HEK293 (cell line): ENCODE data around the gene CAVIN3.

Source experiments
- CTCF ChIP-seq: fragments of 450-650 bp; formaldehyde crosslinking; IDR thresholded peaks from 2 replicates; pipeline ENCODE4 v1.5.1; 2016; ENCODE audit warnings: missing biosample characterization, missing genetic modification characterization
- EGR2 ChIP-seq: fragments of 450-650 bp; formaldehyde crosslinking; IDR thresholded peaks from 2 replicates; pipeline ENCODE4 v1.5.1; 2016; ENCODE audit warnings: low read depth, missing biosample characterization, missing genetic modification characterization
- RBAK ChIP-seq: fragments of 450-650 bp; formaldehyde crosslinking; IDR thresholded peaks from 2 replicates; pipeline ENCODE4 v1.5.1; 2016; ENCODE audit warnings: missing biosample characterization, missing genetic modification characterization
- TSHZ1 ChIP-seq: fragments of 450-650 bp; formaldehyde crosslinking; IDR thresholded peaks from 2 replicates; pipeline ENCODE4 v1.5.1; 2016; ENCODE audit warnings: missing biosample characterization, missing genetic modification characterization, borderline replicate concordance
- YY1 ChIP-seq: fragments of 450-650 bp; formaldehyde crosslinking; IDR thresholded peaks from 2 replicates; pipeline ENCODE4 v1.5.1; 2018; ENCODE audit warnings: missing biosample characterization, missing genetic modification characterization
- ZBTB21 ChIP-seq: fragments of 450-650 bp; formaldehyde crosslinking; IDR thresholded peaks from 2 replicates; pipeline ENCODE4 v1.5.1; 2017; ENCODE audit warnings: missing biosample characterization, missing genetic modification characterization
- ZFP3 ChIP-seq: fragments of 450-650 bp; formaldehyde crosslinking; IDR thresholded peaks from 2 replicates; pipeline ENCODE4 v1.5.1; 2016; ENCODE audit warnings: low read depth, missing biosample characterization, missing genetic modification characterization
- ZNF10 ChIP-seq: fragments of 450-650 bp; formaldehyde crosslinking; IDR thresholded peaks from 2 replicates; pipeline ENCODE4 v1.5.1; 2017; ENCODE audit warnings: missing biosample characterization, missing genetic modification characterization
- ZNF155 ChIP-seq: fragments of 450-650 bp; formaldehyde crosslinking; IDR thresholded peaks from 2 replicates; pipeline ENCODE4 v1.5.1; 2016; ENCODE audit warnings: missing biosample characterization, missing genetic modification characterization
- ZNF26 ChIP-seq: fragments of 450-650 bp; formaldehyde crosslinking; IDR thresholded peaks from 2 replicates; pipeline ENCODE4 v1.5.1; 2016; ENCODE audit warnings: missing biosample characterization, missing genetic modification characterization
- ZNF416 ChIP-seq: fragments of 450-650 bp; formaldehyde crosslinking; IDR thresholded peaks from 2 replicates; pipeline ENCODE4 v1.5.1; 2016; ENCODE audit warnings: missing biosample characterization, missing genetic modification characterization
- ZNF571 ChIP-seq: fragments of 450-650 bp; formaldehyde crosslinking; IDR thresholded peaks from 2 replicates; pipeline ENCODE4 v1.5.0; 2017; ENCODE audit warnings: missing biosample characterization, missing genetic modification characterization
- ZNF639 ChIP-seq: fragments of 450-650 bp; formaldehyde crosslinking; IDR thresholded peaks from 2 replicates; pipeline ENCODE4 v1.5.1; 2016; ENCODE audit warnings: missing biosample characterization, missing genetic modification characterization
- ZNF747 ChIP-seq: fragments of 450-650 bp; formaldehyde crosslinking; IDR thresholded peaks from 2 replicates; pipeline ENCODE4 v1.5.1; 2016; ENCODE audit warnings: missing biosample characterization, missing genetic modification characterization

DNA sequence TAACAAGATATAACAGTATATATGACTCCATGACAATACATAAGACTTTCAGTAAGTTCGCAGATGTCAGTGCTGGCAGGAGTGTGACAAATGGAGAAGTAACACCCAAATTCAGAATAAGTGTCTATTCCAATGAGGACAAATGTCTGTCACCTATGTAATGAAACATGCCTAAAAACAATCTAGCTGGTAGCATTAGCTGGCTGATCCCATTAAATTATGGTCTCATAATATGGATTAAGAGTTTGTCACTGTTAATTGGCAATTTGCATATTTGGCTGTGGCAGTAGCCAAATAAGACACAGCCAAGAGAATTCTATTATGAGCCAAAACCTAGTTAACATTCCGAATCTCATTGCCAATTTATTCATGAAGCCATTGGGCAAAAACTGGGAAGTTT is 30.2 kb upstream of the CAVIN3 start:
- no peak for TF ChIP-seq YY1 (tag by site-specific recombination)
- TF ChIP-seq ZNF747 (tag by site-specific recombination), result no peak
- no peak for TF ChIP-seq EGR2 (tag by site-specific recombination)
- no peak for TF ChIP-seq RBAK (tag by site-specific recombination)
- no peak for TF ChIP-seq CTCF
- no peak for TF ChIP-seq ZNF639 (tag by site-specific recombination)
- TF ChIP-seq ZNF155 (tag by site-specific recombination), result no peak
- TF ChIP-seq TSHZ1 (tag by site-specific recombination), result no peak
- no peak for TF ChIP-seq ZNF571 (tag by site-specific recombination)
- no peak for TF ChIP-seq ZNF416
- no peak for TF ChIP-seq ZNF10
- no peak for TF ChIP-seq ZNF26 (tag by site-specific recombination)
- no peak for TF ChIP-seq ZFP3
- TF ChIP-seq ZBTB21, result no peak
